GM10847 (cell line): ENCODE results near the gene DUSP9.

ENCODE experiments used
- POLR2A ChIP-seq: IDR thresholded peaks from 2 replicates; pipeline ENCODE4 v1.6.1; 2011; ENCODE audit not compliant: insufficient read length; ENCODE audit errors: extremely low read depth

Gene DUSP9

DNA sequence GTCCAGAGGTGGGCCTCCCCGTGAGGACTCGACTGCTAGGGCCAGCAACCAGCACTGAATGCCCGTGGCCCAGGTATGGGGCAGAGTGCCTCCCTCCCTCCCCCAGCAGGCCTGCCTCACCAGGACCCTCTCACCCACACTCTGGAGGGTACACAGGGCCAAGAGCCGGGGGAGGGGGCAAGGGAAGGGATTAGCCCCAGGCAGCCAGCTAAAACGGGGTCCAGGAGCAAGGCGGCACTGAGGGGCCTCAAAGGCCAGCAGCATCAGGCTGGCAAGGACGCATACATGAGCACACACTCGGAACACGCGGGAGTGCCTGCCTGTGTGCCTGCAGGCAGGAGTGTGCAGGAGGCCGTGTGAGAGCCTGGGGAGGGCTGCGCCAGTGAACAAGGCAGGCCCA lies 18.3 kb upstream of the DUSP9 start:
- TF ChIP-seq POLR2A: no peak

GRCh38 chrX:153631346-153631745 lies 15.7 kb upstream of the DUSP9 start:
- no peak for TF ChIP-seq POLR2A

GRCh38 chrX:153631907-153632594 lies 15.0 kb upstream of the DUSP9 start:
- TF ChIP-seq POLR2A: no peak

- no peak for TF ChIP-seq POLR2A
Measured at GRCh38 chrX:153632595-153632946, 14.4 kb upstream of the DUSP9 start.

DNA sequence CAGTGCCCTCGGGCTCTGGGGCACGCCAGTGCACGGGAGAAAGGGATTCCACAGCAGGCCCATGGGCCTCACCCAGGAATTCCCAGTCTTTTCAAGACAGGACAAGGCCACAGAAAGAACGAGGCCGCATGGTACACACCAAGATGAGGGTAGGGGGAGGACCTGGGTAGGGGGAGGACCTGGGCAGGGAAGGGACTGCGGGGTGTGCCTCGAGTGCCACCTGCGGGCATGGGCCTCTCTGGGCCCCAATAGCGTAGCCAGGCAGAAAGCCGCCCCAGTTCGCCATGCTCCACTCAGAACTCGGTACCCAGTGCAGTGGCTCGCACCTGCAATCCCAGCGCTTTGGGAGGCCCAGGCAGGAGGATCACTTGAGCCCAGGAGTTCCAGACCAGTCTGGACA lies 14.0 kb upstream of the DUSP9 start:
- TF ChIP-seq POLR2A: no peak

- TF ChIP-seq POLR2A: no peak
Measured at GRCh38 chrX:153633607-153634180, 13.3 kb upstream of the DUSP9 start.

- no peak for TF ChIP-seq POLR2A
Measured at GRCh38 chrX:153634236-153634635, 12.8 kb upstream of the DUSP9 start.

GRCh38 chrX:153634832-153635231 lies 12.2 kb upstream of the DUSP9 start:
- TF ChIP-seq POLR2A: no peak

DNA sequence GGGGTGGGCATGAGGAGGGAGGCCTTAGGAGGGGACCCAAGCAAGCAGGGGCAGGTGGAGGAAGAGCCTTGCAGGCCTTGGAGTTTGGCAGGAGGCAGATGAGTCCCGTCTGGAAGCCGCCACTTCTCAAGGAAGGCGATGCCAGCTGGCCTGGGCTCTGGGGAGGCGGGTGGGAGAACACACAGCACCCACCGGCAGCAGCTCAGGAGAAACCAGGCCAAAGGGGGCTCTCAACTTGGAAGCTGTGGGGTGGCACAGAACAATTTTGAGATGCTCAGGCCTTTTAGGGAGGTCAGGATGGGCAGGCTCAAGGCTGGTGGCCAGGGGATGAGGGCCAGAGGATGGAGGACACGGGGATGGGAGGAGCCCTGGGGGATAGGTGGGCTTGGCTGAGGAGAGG lies 11.6 kb upstream of the DUSP9 start:
- TF ChIP-seq POLR2A: no peak

DNA sequence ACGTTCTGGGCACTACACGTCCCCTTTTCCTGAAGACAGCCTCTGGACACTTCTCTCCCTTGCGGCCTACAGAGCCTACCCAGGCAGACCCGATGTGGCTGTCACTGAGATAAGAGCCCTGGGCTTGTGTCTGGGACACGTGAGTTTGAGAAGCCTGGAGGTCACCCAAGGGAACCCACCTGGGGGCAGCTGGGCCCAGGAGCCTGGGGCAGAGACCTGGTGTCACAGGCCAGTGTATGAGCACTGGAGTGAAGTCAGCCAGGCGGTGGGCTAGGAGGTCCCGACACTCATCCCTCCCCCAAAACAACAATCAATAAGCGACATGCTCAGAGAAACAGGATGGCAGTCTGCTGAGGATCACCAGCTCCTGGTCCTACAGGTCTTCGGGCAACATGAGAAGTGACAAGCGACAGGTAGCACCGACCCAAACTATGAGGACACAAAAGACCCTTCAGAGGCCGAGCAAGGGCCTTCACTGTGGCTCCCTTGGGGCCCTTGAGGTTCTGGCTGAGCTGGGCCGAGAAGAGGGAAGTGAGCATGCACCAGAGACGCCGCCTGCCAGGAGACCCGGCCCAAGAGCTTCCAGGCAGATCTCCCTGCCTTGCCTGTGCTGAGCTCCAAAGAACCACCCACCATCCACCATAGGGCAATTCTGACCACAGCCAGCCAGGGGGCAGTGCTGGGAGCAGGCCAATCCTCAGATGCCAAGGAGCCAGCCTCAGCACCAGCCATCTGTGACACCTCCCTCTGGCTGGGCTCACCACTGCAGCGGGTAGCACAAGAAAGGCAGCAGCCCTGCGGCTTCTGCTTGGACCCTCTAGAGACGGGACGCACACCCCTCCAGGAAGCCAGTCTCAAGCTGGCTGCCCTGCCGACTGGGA lies 11.0 kb upstream of the DUSP9 start:
- no peak for TF ChIP-seq POLR2A

- no peak for TF ChIP-seq POLR2A
Measured at GRCh38 chrX:153636716-153637115, 10.3 kb upstream of the DUSP9 start.

- no peak for TF ChIP-seq POLR2A
Measured at GRCh38 chrX:153637121-153638040, 9.6 kb upstream of the DUSP9 start.

DNA sequence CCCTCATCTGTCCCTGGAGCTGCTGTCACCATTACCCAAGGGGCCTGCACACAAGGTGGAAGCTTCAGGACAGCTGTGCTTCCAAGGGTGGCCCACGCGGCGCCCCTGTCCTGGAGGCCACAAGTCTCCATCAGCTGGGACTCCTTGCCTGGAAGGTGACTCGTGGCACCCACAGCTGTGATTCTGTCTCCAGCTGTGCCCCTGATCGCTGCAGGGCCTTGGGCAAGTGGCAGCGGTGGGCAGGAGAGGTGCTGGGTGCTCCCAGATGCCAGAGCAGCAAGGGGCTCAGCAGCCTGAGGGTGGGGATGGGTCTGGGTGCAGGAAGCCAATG lies 9.0 kb upstream of the DUSP9 start:
- no peak for TF ChIP-seq POLR2A

GRCh38 chrX:153638436-153639176 lies 8.4 kb upstream of the DUSP9 start:
- TF ChIP-seq POLR2A: no peak
